Upper lobe of left lung (tissue), 6 donors: Measurements from ENCODE around the gene BRAF. TPM values are rescaled to one million over a fixed set of nuclear protein-coding genes. Genes with fewer than 3 reads are reported as not detected.
"Not testable (repeated sequence)": the region's sequence is repeated elsewhere in the genome, so short reads cannot be mapped to it uniquely, and the experiment has no call there.

ENCODE experiments used
- ATAC-seq, 2 donors: fragments of 200-7000 bp; cut with Tn5 transposase; one replicate each; pipeline ENCODE4 v1.9.1; 2022; ENCODE audit warnings: mild to moderate bottlenecking in 2 of 2, moderate library complexity in 2 of 2; ENCODE audit not compliant: low FRiP score in 2 of 2
- DNase-seq, 2 donors: peaks; one replicate each; pipeline ENCODE4 v3.0.0-alpha.2; 2019 to 2020
- H3K27ac ChIP-seq, 4 donors: fragments of 200-600 bp; sonication (generic); one replicate each; pipeline ENCODE4 v1.5.1; 2016 to 2019
- H3K27me3 ChIP-seq, 4 donors: fragments of 200-600 bp; sonication (generic); one replicate each; pipeline ENCODE4 v1.5.1; 2017 to 2019
- H3K36me3 ChIP-seq, 4 donors: fragments of 200-600 bp; sonication (generic); one replicate each; pipeline ENCODE4 v1.5.1; 2016 to 2019
- H3K4me1 ChIP-seq, 4 donors: fragments of 200-600 bp; sonication (generic); one replicate each; pipeline ENCODE4 v1.5.1; 2018 to 2019
- H3K4me3 ChIP-seq, 4 donors: fragments of 200-600 bp; sonication (generic); one replicate each; pipeline ENCODE4 v1.5.1; 2017 to 2019; ENCODE audit warnings: mild to moderate bottlenecking in 2 of 4, moderate library complexity in 1 of 4
- H3K9me3 ChIP-seq, 4 donors: fragments of 200-600 bp; sonication (generic); one replicate each; pipeline ENCODE4 v1.5.1; 2018 to 2019
- CTCF ChIP-seq, 6 experiments: fragments of 450-650 bp in 4 of 6; fragments of 200-600 bp in 2 of 6; sonication (generic) in 2 of 6; IDR thresholded peaks; one replicate each; pipeline ENCODE4 v1.5.1; 2016 to 2019; ENCODE audit warnings: antibody characterized with exemption in 6 of 6
- EP300 ChIP-seq, 4 donors: sonication (generic); formaldehyde crosslinking; IDR thresholded peaks; one replicate each; pipeline ENCODE4 v1.5.1; 2017; ENCODE audit warnings: antibody characterized with exemption in 4 of 4, control low read depth in 2 of 4
- POLR2A ChIP-seq, 4 donors: fragments of 450-650 bp; IDR thresholded peaks; one replicate each; pipeline ENCODE4 v1.5.1; 2016 to 2017; ENCODE audit warnings: antibody characterized with exemption in 4 of 4, mild to moderate bottlenecking in 2 of 4
- POLR2AphosphoS5 ChIP-seq, 2 donors: sonication (generic); formaldehyde crosslinking; IDR thresholded peaks; one replicate each; pipeline ENCODE4 v1.5.1; 2017; ENCODE audit warnings: antibody characterized with exemption in 2 of 2
- WGBS, 2 donors: methylation state at CpG; one replicate each; pipeline ENCODE4 v1.1.5; 2017 to 2018; 5-methylcytosine and 5-hydroxymethylcytosine counted together
- total RNA-seq, 6 donors: library from RNA; depleted of rRNA in 4 of 6; stranded (reverse); fragments of >200 nt in 4 of 6; gene quantifications; one replicate each; pipeline versions ENCODE4 v1.1.0 to v1.2.1, GENCODE V29; 2016 to 2021
- donor health status: DM: no; HTN: no; CAD: no; lungs with moderate emphysema.
- donor health status: DM: no; HTN: yes; CAD: no; lungs with severe emphysema.

BRAF gene
- total RNA-seq, 6 donors from 2014 or later: 31.1 to 106 (median 46.0) TPM

- 100% methylated on average over 1 of the region's 1 CpG for WGBS, 2 donors
- TF ChIP-seq POLR2AphosphoS5 (IDR thresholded peaks at IDR 0.05) (no peak), POLR2A (IDR thresholded peaks at IDR 0.05) (no peak), EP300 (IDR thresholded peaks at IDR 0.05) (no peak), CTCF (IDR thresholded peaks at IDR 0.05) (no peak)
- Histone ChIP-seq H3K27ac (no peak overlapping the region), H3K36me3 (no peaks in the 10 kb centered on the region), H3K9me3 (no peaks in the 10 kb centered on the region), H3K4me3 (no peak overlapping the region), H3K27me3 (no peaks in the 10 kb centered on the region), H3K4me1 (peaks cover 7 to 50% (median 25%) of the 10 kb centered on the region in 4 donors)
- ATAC-seq (no peak), DNase-seq (no peak)
Measured at GRCh38 chr7:140917258-140917657, 7.5 kb downstream of the BRAF start.

- Histone ChIP-seq H3K27ac (no peak overlapping the region), H3K9me3 (no peaks in the 10 kb centered on the region), H3K36me3 (no peaks in the 10 kb centered on the region), H3K4me3 (no peak overlapping the region), H3K4me1 (peaks cover 6 to 47% (median 20%) of the 10 kb centered on the region in 4 donors), H3K27me3 (no peaks in the 10 kb centered on the region)
- TF ChIP-seq EP300 (IDR thresholded peaks at IDR 0.05): no peak
- no peak for TF ChIP-seq CTCF (IDR thresholded peaks at IDR 0.05)
- TF ChIP-seq POLR2AphosphoS5 (IDR thresholded peaks at IDR 0.05): no peak
- TF ChIP-seq POLR2A (IDR thresholded peaks at IDR 0.05): no peak
- DNase-seq (no peak), ATAC-seq (no peak)
- 77 to 89% methylated on average over 4 of the region's 4 CpGs for WGBS, 2 donors
Measured at GRCh38 chr7:140915935-140916555, 8.7 kb downstream of the BRAF start.

GRCh38 chr7:140914083-140914482, 10.6 kb downstream of the BRAF start:
- DNase-seq (no peak), ATAC-seq (no peak)
- Histone ChIP-seq H3K4me1 (peaks cover 6 to 40% (median 16%) of the 10 kb centered on the region in 4 donors), H3K36me3 (no peaks in the 10 kb centered on the region), H3K9me3 (no peaks in the 10 kb centered on the region), H3K4me3 (no peak overlapping the region), H3K27ac (no peak overlapping the region), H3K27me3 (no peaks in the 10 kb centered on the region)
- no peak for TF ChIP-seq CTCF (IDR thresholded peaks at IDR 0.05)

GRCh38 chr7:140913596-140913928, 11.2 kb downstream of the BRAF start:
- ATAC-seq, H3K4me3 ChIP-seq, H3K9me3 ChIP-seq, DNase-seq, H3K36me3 ChIP-seq, H3K27me3 ChIP-seq: not testable (repeated sequence)
- 68 to 89% methylated on average over 5 of the region's 5 CpGs for WGBS, 2 donors
- H3K27ac ChIP-seq: peak overlapping the region in 3 of 4 donors; percentile 32 to 58 (median 42)
- H3K4me1 ChIP-seq: peaks cover 6 to 41% (median 16%) of the 10 kb centered on the region in 4 donors

GRCh38 chr7:140911746-140912145, 13.0 kb downstream of the BRAF start:
- Histone ChIP-seq H3K27ac (no peak overlapping the region), H3K27me3 (no peaks in the 10 kb centered on the region), H3K4me1 (peaks cover 6 to 32% (median 16%) of the 10 kb centered on the region in 4 donors), H3K4me3 (no peak overlapping the region), H3K36me3 (no peaks in the 10 kb centered on the region), H3K9me3 (no peaks in the 10 kb centered on the region)
- 25 to 71% methylated on average over 1 of the region's 1 CpG for WGBS, 2 donors
- TF ChIP-seq EP300 (IDR thresholded peaks at IDR 0.05) (no peak), CTCF (IDR thresholded peaks at IDR 0.05) (no peak), POLR2A (IDR thresholded peaks at IDR 0.05) (no peak)
- no peak for DNase-seq
- ATAC-seq: no peak
